Activated CD4-positive, alpha-beta T cell treated with anti-CD3 and anti-CD28 coated beads for 1 hour (primary cell): ENCODE data around the gene FBXL13.
"Not testable (repeated sequence)": the region's sequence is repeated elsewhere in the genome, so short reads cannot be mapped to it uniquely, and the experiment has no call there.

ENCODE experiments used
- DNase-seq: peaks from one replicate; pipeline ENCODE4 v3.0.0-alpha.2; 2020

The FBXL13 gene

DNA sequence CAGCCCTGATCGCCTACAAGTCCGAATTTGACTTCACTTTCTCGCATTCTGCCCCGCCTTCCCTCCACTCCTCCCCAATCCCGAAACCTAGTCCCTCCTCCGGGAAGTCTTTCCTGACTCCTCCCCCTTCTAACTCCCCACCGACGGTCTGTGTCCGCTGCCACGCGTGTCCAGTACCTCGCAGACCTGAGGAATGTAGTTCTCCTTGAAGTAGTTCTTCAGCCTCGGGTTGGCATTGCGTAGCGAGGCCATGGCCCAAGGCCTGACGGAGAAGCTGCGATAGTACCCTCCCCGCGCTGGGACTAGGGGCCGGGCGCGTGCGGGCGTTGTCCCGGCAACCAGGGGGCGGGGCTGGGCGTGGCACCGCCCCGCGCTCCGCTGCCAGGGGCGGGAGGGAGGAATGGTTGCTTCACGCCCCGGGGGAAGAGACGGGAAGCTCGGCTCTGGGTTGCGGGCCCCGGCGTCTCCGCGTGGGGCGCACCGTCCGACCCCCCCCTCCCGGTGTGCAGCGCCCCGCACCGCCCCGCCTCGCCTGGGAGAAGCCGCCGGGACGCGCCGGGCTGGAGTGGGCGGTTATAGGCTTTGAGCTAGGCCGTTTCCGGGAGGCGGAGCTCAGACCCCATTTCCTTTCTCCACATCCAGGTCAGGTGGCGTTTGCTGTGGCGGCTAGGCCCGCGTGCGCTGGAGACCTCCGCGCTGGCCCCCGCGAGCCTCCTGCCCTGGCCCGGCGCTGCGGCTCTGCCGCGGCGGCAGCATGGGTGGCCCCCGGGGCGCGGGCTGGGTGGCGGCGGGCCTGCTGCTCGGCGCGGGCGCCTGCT, at the start of gene FBXL13, which contains the start of gene ARMC10:
FBXL13 (minus strand) TSS at position 278 of the 818 bp plus-strand sequence.
ARMC10 (plus strand) TSS at position 622 of the 818 bp plus-strand sequence; CDS start at position 755, 133 bp downstream.
- DNase-seq: peak; percentile 86

DNA sequence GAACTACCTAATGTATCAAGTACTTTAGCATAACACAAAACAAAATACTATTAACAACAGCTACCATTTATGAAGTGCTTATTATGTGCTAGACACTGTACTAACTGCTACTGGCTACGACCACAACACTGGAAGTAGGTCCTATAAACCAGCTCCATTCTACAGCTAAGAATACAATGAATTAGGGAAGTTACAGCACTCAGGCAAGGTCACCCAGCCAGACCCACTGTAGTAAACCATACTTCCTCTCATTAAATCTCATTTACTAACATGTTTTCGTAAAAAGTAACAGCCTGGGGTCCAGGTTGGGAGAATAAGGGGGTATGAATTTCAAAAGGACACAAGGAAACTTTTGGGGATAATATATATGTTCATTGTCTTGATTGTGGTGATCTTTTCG, 48.9 kb upstream of the FBXL13 start:
- DNase-seq: no peak

DNA sequence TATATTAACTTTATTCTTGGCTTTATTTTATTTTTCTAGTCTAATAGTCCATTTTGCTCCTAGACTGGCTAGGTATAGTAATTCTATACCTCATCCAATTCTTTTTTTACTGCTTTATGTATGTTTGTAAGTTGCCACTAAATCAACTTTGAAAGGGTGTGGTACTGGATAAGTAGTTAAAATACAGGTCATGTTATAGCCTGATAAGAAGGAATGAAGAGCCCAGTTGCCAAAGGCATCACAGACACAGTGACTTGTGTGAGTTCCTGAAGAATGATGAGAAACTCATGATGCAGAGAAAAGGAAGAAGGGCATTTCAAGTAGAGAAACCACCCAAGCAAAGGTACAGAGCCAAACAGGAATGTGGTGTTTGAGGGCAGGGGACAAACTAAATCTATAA, 47.0 kb upstream of the FBXL13 start:
- DNase-seq: no peak

DNA sequence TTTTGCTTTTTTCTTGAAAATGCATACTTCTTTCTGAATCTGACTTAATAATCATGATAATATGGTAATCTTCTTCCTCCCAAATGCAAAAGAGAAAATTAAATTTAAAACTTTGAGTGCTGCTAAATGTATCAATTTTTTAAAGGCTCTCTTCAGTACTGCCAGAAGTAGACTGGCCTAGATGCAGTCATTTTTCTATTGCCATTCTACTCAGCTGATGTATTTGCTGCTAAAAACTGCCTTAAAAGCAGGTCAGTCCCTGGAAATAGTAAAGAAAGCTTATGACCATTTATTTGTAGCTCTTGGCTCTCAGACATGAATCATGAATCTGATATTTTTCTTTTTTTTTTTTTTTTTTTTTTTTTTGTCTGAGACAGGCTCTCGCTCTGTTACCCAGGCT, 45.8 kb upstream of the FBXL13 start:
- DNase-seq: no peak

DNA sequence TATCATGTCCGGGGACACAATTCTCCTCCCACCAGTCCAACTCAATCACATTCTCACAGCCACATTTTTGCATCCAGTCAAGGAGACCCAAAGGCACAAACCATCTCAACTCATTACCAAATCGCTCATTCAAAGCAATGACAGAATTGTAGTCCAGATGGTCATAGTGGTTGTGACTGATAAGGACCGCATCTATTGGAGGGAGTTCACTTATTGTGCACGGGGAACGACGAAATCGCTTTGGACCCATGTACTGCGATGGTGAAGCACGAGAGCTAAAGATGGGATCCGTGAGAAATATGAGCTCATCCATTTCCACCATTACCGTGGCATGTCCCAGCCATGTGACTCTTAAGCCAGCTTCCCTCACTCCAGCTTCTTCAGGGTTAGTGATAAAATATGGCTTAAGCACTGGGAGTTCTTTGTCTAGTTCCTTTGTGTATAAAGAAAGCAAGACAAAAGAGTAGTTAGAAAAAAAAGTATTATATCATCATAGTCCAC, 45.2 kb upstream of the FBXL13 start:
- no peak for DNase-seq

DNA sequence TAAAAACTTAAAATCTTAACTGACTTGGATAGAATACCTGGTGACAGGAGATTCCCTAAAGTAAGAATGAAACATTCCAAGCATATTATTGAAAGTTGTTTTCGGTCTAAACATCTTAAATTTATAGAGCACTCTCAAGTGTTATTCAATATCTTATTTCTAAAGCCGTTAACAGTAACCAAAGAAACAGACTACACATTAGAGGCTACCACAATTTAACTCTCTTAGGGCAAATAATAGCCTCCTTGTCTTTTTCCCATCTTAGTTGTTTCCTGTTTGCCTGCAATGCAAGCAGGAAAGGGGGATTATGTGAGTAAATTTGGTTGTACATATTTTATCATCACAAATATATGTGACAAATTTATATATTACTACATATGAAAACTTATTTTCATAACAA, 42.9 kb upstream of the FBXL13 start:
- DNase-seq: no peak

DNA sequence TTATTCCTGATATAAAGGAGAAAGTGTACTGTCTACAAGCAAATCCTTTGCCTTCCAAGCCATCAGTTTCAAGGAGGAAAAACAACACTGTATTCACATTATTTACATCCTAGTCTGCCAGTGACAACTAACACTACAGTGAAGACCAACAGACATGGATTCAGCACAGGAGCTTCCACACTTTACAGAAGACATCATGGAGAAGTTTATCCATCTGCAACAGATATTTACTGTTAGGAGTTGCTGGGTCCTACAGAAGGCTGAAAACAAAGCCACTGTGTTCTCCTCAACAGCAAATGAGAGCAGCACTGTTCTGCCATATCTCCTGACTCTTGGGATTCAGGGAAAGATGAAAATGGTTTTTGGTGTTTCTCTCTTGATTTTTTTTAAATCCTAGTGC, 42.4 kb upstream of the FBXL13 start:
- DNase-seq: no peak

DNA sequence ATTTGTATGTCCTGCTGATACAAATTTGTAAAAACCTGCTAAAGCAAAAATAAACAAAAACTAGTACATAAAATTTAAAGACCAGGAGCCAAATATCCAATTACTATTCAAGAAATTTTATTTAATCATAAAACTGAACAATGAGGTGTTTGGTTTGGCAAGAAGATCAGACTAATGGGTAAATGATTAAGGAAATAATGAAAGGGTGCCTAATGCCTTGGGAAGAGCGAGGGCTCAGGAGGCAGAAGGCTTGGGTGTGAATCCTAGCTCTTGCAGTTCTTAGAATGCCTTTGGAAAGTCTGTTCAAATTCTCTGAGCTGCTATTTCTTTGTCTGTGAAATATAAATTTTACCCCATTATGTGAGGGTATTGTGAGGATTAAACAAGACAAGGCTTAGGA, 41.9 kb upstream of the FBXL13 start:
- no peak for DNase-seq

DNA sequence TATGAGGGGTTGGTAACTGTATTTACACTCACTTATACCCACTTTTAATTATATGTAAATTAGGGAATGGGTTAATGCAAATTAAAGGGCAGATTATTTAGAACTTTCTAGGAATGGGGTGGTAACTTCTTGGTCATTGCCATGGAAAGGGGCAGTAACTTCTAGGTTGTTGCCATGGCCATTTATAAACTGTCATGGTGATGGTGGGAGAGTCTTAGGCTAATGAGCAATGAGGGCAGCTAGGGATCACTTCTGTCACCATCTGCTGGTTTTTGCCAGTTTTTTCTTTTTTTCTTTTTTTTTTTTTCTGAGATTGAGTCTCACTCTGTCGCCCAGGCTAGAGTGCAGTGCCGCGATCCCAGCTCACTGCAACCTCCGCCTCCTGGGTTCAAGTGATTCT, 41.2 kb upstream of the FBXL13 start:
- no peak for DNase-seq

DNA sequence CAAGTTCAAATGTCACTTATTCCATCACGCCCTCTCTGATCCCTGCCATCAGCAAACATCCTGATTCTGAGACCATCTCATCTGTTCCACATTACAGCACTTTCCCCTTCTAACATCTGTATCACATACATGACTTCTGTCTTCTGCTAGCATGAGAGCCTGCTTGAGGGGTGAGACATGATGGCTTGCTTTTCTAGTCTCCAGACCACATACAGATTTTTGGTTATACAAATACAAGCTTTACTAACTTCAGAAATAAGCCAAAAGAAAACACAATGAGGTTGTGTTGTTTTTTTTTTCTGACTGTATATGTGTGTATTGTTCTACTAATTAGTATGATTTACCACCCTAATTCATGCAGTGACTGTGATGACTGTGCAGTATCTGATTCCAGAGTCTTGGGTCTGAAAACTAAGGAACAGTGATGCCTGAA, 40.0 kb upstream of the FBXL13 start:
- no peak for DNase-seq

DNA sequence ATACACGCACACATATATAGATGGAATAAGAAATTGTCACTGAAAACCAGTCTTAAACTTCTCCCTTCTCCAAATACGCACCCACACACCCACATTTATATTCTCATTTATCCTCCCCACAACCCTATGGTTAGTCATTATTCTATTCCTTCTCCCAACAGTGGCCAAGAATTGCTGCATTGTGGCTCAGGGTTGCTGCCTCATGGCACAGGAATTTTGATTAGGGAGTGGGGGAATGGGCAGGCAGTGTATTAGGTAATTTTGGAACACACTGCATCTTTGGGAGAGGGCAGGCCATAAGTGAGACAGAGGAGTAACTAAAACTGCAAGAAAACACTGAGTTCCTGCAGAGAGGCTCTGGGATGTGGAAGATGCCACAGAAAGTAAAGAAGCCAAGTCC, 38.6 kb upstream of the FBXL13 start:
- no peak for DNase-seq

DNA sequence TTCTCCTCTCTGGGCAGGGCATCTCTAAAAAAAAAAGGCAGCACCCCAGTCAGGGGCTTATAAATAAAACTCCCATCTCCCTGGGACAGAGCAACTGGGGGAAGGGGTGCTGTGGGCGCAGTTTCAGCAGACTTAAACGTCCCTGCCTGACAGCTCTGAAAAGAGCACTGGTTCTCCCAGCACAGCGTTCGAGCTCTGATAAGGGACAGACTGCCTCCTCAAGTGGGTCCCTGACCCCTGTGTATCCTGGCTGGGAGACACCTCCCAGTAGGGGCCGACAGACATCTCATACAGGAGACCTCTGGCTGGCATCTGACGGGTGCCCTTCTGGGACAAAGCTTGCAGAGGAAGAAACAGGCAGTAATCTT, 32.1 kb upstream of the FBXL13 start:
- DNase-seq: not testable (repeated sequence)

DNA sequence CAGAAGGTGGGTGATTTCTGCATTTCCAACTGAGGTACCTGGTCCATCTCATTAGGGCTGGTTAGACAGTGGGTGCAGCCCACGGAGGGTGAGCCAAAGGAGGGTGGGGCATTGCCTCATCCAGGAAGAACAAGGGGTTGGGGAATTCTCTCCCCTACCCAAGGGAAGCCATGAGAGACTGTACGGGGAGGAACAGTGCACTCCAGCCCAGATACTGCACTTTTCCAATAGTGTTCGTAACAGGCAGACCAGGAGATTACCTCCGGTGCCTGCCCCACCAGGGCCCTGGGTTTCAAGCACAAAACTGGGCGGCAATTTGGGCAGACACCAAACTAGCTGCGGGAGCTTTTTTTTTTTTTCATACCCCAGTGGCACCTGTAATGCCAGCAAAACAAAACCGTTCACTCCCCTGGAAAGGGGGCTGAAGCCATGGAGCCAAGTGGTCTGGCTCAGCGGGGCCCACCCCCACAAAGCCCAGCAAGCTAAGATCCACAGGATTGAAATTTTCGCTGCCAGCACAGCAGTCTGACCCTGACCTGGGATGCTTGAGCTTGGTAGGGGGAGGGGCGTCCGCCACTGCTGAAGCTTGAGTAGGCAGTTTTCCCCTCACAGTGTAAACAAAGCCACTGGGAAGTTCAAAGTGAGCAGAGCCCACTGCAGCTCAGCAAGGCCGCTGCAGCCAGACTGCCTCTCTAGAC, 31.6 kb upstream of the FBXL13 start:
- no peak for DNase-seq

DNA sequence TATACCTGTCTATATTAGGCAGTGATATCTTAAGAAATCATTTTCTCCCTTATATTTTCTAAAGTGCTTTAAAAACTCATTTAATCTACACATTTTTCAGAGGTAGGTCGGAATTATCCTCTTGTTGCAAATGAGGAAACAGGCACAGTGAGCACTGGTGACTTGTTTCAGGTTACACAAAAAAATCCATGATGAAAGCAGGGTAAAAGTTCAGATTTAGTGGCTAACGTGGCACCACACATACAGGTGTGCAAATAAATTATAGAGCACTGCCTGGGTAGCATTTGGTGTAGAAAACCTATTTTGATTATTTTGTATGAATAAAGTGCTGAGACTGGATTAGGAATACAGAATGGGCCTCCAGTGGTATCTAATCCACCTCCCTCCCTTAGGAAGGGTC, 26.9 kb upstream of the FBXL13 start:
- DNase-seq: no peak

DNA sequence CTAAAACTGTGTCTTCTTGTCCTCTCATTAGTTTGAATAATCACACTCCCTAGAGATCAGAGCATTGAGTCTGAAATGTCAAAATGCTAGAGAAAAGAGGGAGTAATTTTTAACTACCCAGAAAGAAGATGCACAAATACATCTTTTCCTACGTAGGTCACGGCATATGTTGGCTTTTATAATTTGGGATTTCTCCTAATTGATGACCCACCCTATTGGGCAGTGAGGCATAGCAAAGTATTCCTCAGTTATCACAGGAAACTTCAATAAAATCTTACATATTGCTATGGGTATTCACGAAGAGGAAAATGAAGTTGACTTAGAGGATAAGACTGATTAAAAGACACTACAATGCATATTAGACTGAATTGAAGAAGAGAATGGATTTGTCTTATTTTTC, 25.8 kb upstream of the FBXL13 start:
- no peak for DNase-seq

DNA sequence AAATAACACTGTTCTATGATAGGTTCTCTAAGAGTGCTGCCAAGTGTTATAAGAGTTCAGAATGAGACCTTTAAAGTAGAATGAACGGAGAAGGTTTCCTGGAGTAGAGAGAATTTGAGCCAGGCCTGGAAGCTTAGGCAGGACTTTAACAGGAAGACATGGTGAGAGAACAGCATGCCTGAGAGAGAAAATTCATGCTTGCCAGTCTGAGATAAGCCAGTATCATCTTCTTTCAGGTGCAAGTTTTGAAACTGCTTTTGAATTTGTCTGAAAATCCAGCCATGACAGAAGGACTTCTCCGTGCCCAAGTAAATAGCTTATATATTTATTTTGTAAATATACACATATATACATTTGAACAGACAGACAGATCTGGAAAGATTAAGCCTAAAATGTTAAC, 22.4 kb upstream of the FBXL13 start:
- DNase-seq: no peak

DNA sequence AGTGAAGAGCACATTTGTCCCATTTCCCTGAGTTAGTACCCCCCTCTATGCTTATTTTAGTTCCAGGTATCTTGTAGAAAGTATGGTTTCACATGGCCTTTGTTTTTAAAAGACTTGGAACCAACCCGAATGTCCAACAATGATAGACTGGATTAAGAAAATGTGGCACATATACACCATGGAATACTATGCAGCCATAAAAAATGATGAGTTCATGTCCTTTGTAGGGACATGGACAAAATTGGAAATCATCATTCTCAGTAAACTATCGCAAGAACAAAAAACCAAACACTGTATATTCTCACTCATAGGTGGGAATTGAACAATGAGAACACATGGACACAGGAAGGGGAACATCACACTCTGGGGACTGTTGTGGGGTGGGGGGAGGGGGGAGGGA, 21.0 kb upstream of the FBXL13 start:
- DNase-seq: not testable (repeated sequence)

DNA sequence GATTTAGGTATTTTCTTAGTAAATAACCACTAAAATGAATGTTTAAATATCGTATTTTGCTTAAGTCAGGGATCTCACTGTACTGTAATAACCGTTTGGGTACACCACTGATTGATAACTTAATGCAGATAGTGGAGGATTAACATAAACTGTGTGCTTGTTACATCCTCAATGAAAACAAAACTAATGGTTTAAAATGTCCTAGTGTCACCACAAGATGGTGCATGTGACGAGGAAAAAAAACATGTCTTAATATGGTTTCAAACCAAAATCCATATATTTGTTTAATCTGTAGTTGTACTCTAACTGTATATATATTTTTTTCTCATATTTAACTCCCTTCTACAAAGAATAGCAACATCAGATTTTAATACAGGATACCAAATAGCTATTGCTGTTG, 19.5 kb upstream of the FBXL13 start:
- DNase-seq: no peak

DNA sequence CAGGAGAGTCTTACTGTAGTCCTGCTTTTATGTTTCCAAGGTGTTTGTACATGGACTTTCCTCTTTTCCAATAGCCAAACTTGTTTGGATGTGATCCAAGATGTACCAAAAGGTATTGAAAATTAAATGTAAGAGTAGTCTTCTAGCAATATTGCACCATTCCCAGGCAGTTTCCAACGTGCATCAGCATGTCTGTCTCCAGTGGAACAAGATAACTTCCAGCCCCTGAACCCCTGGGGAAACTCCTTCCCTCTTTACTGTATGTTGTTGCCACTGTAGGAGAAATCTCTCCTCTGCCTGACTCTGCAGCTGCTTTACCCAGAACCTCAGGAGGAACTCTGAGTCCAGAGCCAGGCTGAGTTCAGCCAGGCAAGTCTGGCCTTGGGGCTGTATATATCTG, 18.8 kb upstream of the FBXL13 start:
- DNase-seq: no peak

DNA sequence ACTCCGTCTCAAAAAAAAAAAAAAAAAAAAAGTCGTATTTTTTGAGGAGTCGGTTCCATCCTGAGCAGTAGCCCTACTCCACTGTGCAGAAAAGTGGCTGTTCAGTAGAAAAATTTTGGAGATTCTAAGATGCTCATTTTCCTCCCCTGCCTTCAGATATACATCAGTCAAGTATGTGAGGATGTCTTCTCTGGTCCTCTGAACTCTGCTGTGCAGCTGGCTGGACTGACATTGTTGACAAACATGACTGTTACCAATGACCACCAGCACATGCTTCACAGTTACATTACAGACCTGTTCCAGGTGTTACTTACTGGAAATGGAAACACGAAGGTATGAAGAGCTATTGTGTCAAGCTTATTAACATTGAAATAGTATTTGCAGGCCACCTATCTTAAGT, 17.7 kb upstream of the FBXL13 start:
- not testable (repeated sequence) for DNase-seq

DNA sequence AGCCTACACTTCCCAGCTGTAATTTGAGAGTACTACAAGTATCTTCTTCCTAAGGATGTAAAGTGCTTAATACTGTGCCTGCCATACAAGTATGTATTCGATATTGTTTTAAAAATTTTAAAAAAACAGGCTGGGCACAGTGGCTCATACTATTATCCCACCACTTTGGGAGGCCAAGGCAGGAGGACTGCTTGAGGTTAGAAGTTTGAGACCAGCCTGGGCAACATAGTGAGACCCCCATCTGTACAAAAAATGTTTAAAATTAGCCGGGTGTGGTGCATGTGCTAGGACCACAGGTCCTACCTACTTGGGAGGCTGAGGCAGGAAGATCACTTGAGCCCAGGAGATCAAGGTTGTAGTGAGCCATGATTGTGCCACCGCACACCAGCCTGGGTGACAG, 8.6 kb upstream of the FBXL13 start:
- no peak for DNase-seq

DNA sequence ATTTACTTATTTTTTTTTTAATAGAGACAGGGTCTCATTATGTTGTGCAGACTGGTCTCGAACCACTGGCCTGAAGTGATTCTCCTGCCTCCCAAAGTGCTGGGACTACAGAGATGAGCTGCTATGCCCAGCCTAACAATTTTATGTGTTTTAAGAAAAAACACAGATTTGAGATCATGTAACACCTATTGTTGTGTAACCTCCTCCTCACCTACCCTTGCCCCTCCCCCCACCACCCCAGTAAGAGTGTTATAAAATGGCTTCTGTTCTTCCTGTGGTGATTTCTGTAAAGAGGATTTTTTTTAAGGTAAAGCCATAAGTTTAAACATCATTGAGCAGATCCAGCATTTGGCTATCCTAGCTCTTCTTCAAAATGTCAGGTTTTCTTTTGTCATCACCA, 7.9 kb upstream of the FBXL13 start:
- no peak for DNase-seq

DNA sequence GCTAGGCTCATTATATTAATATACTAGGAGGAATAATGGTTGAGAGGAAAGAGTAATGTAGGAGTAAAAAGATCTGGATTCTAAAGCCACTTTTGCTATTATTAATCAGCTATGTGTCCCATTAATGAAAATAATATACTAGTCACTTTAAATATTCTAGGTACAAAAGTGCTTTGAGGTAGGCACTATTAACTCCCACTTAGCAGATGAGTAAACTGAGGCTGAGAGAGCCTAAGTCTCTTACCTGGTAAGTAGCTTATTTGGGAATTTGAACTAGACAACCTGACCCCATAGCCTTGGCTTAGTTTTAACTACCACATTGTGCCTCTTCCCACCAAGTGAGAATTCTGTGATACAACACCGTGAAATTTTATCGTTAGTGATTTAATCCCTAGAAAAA, 6.3 kb upstream of the FBXL13 start:
- DNase-seq: no peak

DNA sequence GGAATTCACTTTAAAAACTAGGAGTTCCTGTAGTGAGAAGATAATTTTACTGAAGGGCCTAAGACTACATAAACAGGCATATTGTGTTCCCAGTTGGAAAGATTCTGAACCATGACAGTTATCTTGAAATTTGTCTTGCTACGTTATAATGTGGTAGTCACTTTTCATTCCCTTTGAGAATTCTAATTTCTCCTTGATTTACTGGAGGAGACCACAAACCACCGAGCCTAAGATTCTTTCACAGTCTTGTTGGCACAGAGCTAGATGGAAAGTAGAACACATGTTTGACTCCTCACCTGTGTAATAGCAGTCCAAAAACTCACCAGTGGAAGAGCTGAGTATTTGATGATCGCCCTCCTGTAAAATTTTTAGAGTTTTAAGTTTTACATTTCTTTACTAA, 5.2 kb upstream of the FBXL13 start:
- DNase-seq: no peak
